Neuronal stem cell (in vitro differentiated cells): ENCODE measurements around the gene PRORP.

Experiments
- DNase-seq: peaks from one replicate; pipeline ENCODE4 v3.0.0-alpha.2; 2013; ENCODE audit warnings: low spot score
- H2AFZ ChIP-seq: one replicate; pipeline ENCODE4 v1.6.1; 2013; ENCODE audit warnings: mild to moderate bottlenecking, low read length, inconsistent platforms
- H2AK5ac ChIP-seq: 2 replicates; pipeline ENCODE4 v1.6.1; 2013; ENCODE audit warnings: low read depth, mild to moderate bottlenecking, inconsistent platforms, low read length, moderate library complexity, mixed read lengths
- H2BK120ac ChIP-seq: 2 replicates; pipeline ENCODE4 v1.6.1; 2013; ENCODE audit warnings: low read depth, mild to moderate bottlenecking, inconsistent platforms, low read length, moderate library complexity, mixed read lengths
- H2BK12ac ChIP-seq: one replicate; pipeline ENCODE4 v1.6.1; 2013; ENCODE audit warnings: low read length, inconsistent platforms
- H2BK15ac ChIP-seq: 2 replicates; pipeline ENCODE4 v1.6.1; 2013; ENCODE audit warnings: mild to moderate bottlenecking, low read length, inconsistent platforms, mixed read lengths
- H2BK5ac ChIP-seq: one replicate; pipeline ENCODE4 v1.6.1; 2013; ENCODE audit warnings: inconsistent platforms, mild to moderate bottlenecking, low read length, moderate library complexity
- H3K14ac ChIP-seq: one replicate; pipeline ENCODE4 v1.6.1; 2013; ENCODE audit warnings: low read length, inconsistent platforms
- H3K18ac ChIP-seq: 2 replicates; pipeline ENCODE4 v1.6.1; 2013; ENCODE audit warnings: low read length, inconsistent platforms
- H3K23ac ChIP-seq: 2 replicates; pipeline ENCODE4 v1.6.1; 2013; ENCODE audit warnings: low read depth, mild to moderate bottlenecking, mixed read lengths, low read length, inconsistent platforms; ENCODE audit not compliant: poor library complexity
- H3K27ac ChIP-seq: replicated peaks from 3 replicates; pipeline ENCODE4 v1.5.1; 2013; ENCODE audit warnings: low read length, inconsistent platforms
- H3K27me3 ChIP-seq, 3 experiments: 2 replicates each; pipeline ENCODE4 v1.6.1; 2013; ENCODE audit warnings: low read length in 3 of 3, mild to moderate bottlenecking in 2 of 3, inconsistent platforms in 1 of 3, low read depth in 1 of 3, mixed read lengths in 1 of 3, moderate library complexity in 1 of 3; ENCODE audit not compliant: control insufficient read depth in 3 of 3, insufficient read depth in 3 of 3
- H3K36me3 ChIP-seq, 2 donors: replicated peaks in 1 of 2; 2 replicates each; pipeline ENCODE4 v1.6.1; 2013; ENCODE audit warnings: low read length in 2 of 2; ENCODE audit not compliant: control insufficient read depth in 2 of 2, insufficient read depth in 2 of 2
- H3K4ac ChIP-seq: 2 replicates; pipeline ENCODE4 v1.6.1; 2013; ENCODE audit warnings: inconsistent platforms, mild to moderate bottlenecking, low read length, moderate library complexity
- H3K4me1 ChIP-seq, 2 donors: 1 replicate in 1 of 2; 2 replicates in 1 of 2; pipeline ENCODE4 v1.6.1; 2013; ENCODE audit warnings: low read length in 2 of 2, low read depth in 1 of 2; ENCODE audit not compliant: control insufficient read depth in 2 of 2, insufficient read depth in 1 of 2
- H3K4me2 ChIP-seq: one replicate; pipeline ENCODE4 v1.6.1; 2013; ENCODE audit warnings: mild to moderate bottlenecking, low read length, inconsistent platforms; ENCODE audit not compliant: insufficient read depth, poor library complexity, severe bottlenecking
- H3K4me3 ChIP-seq, 2 donors: 2 replicates each; pipeline ENCODE4 v1.5.1; 2013; ENCODE audit warnings: low read length in 2 of 2, mild to moderate bottlenecking in 2 of 2, inconsistent platforms in 1 of 2, moderate library complexity in 1 of 2
- H3K79me1 ChIP-seq: one replicate; pipeline ENCODE4 v1.6.1; 2013; ENCODE audit warnings: low read depth, mild to moderate bottlenecking, inconsistent platforms, low read length, moderate library complexity
- H3K9ac ChIP-seq: one replicate; pipeline ENCODE4 v1.6.1; 2013; ENCODE audit warnings: mild to moderate bottlenecking, low read depth, low read length, inconsistent platforms; ENCODE audit not compliant: poor library complexity
- H3K9me3 ChIP-seq, 2 donors: replicated peaks in 1 of 2; 2 replicates each; pipeline versions ENCODE3 to v1.6.1; 2013; ENCODE audit warnings: low read length in 2 of 2, mild to moderate bottlenecking in 2 of 2, inconsistent platforms in 1 of 2, low read depth in 1 of 2, mixed read lengths in 1 of 2, moderate library complexity in 1 of 2; ENCODE audit not compliant: control insufficient read depth in 2 of 2, insufficient read depth in 1 of 2
- H4K8ac ChIP-seq: one replicate; pipeline ENCODE4 v1.6.1; 2013; ENCODE audit warnings: low read depth, mild to moderate bottlenecking, inconsistent platforms, low read length, moderate library complexity
- H4K91ac ChIP-seq: one replicate; pipeline ENCODE4 v1.6.1; 2013; ENCODE audit warnings: low read length, low read depth, mild to moderate bottlenecking, inconsistent platforms; ENCODE audit not compliant: poor library complexity
- WGBS, 2 donors: extraction: QIAGEN DNeasy Blood & Tissue Kit; methylation state at CpG; one replicate each; pipeline ENCODE4 v1.1.7; 2013; ENCODE audit warnings: missing lambda C conversion rate in 2 of 2, mixed read lengths in 1 of 2; ENCODE audit not compliant: insufficient read length in 2 of 2, insufficient replicate concordance in 1 of 2; ENCODE audit errors: extremely low coverage in 2 of 2; 5-methylcytosine and 5-hydroxymethylcytosine counted together

PRORP gene

GRCh38 chr14:35159742-35160409 is 37.5 kb downstream of the PRORP start:
- Histone ChIP-seq H2BK120ac (no peak overlapping the region), H4K91ac (no peak overlapping the region), H3K4ac (no peak overlapping the region), H4K8ac (no peak overlapping the region), H2AK5ac (no peak overlapping the region), H3K27ac (no peak overlapping the region), H3K27me3 (no peaks in the 10 kb centered on the region), H3K23ac (no peak overlapping the region), H3K14ac (no peak overlapping the region), H3K9ac (no peak overlapping the region), H3K36me3 (peaks cover 0 to 20% of the 10 kb centered on the region in 2 donors), H2AFZ (no peak overlapping the region), H3K79me1 (no peaks in the 10 kb centered on the region), H3K9me3 (no peaks in the 10 kb centered on the region), H2BK12ac (no peak overlapping the region), H3K4me1 (peaks cover 2 to 4% of the 10 kb centered on the region in 2 donors), H3K4me2 (no peak overlapping the region), H3K4me3 (no peak overlapping the region), H3K18ac (no peak overlapping the region), H2BK15ac (no peak overlapping the region), H2BK5ac (no peak overlapping the region)
- WGBS, 2 donors, result no CpG with 5 or more reads among the region's 6 CpGs
- DNase-seq, result no peak

- Histone ChIP-seq H3K4ac (no peak overlapping the region), H3K27ac (no peak overlapping the region), H2BK15ac (no peak overlapping the region), H3K36me3 (peaks cover 0 to 20% of the 10 kb centered on the region in 2 donors), H3K4me2 (no peak overlapping the region), H3K9ac (no peak overlapping the region), H4K91ac (no peak overlapping the region), H2BK5ac (no peak overlapping the region), H3K4me1 (no peaks in the 10 kb centered on the region), H3K14ac (no peak overlapping the region), H3K27me3 (no peaks in the 10 kb centered on the region), H2BK12ac (no peak overlapping the region), H2AFZ (no peak overlapping the region), H2AK5ac (no peak overlapping the region), H3K79me1 (no peaks in the 10 kb centered on the region), H2BK120ac (no peak overlapping the region), H3K23ac (no peak overlapping the region), H4K8ac (no peak overlapping the region), H3K18ac (no peak overlapping the region), H3K4me3 (no peak overlapping the region), H3K9me3 (no peaks in the 10 kb centered on the region)
- no peak for DNase-seq
- WGBS, 2 donors, result no CpG with 5 or more reads among the region's 5 CpGs
Measured at GRCh38 chr14:35161231-35161630, 38.9 kb downstream of the PRORP start.

- no peak overlapping the region for H3K9ac ChIP-seq
- no peaks in the 10 kb centered on the region for H3K4me1 ChIP-seq
- no peak overlapping the region for H4K91ac ChIP-seq
- DNase-seq, result no peak
- H2AK5ac ChIP-seq, result no peak overlapping the region
- no peak overlapping the region for H3K4me3 ChIP-seq
- no peak overlapping the region for H3K14ac ChIP-seq
- no peak overlapping the region for H3K23ac ChIP-seq
- no peak overlapping the region for H2BK5ac ChIP-seq
- H3K18ac ChIP-seq, result no peak overlapping the region
- H3K4ac ChIP-seq, result no peak overlapping the region
- H2BK15ac ChIP-seq, result no peak overlapping the region
- H3K4me2 ChIP-seq, result no peak overlapping the region
- H4K8ac ChIP-seq, result no peak overlapping the region
- no peaks in the 10 kb centered on the region for H3K27me3 ChIP-seq
- H3K27ac ChIP-seq, result no peak overlapping the region
- H3K9me3 ChIP-seq, result peaks cover 0 to 6% of the 10 kb centered on the region in 2 donors
- H2BK120ac ChIP-seq, result no peak overlapping the region
- WGBS, 2 donors, result no CpG with 5 or more reads among the region's 1 CpG
- peaks cover 0 to 28% of the 10 kb centered on the region in 2 donors for H3K36me3 ChIP-seq
- H2AFZ ChIP-seq, result no peak overlapping the region
- H2BK12ac ChIP-seq, result no peak overlapping the region
- no peaks in the 10 kb centered on the region for H3K79me1 ChIP-seq
Measured at GRCh38 chr14:35163384-35163783, 41.0 kb downstream of the PRORP start.

- Histone ChIP-seq H2BK15ac (no peak overlapping the region), H3K4me1 (no peaks in the 10 kb centered on the region), H4K91ac (no peak overlapping the region), H3K4me3 (no peak overlapping the region), H3K27ac (no peak overlapping the region), H2AK5ac (no peak overlapping the region), H3K27me3 (no peaks in the 10 kb centered on the region), H2BK120ac (no peak overlapping the region), H3K14ac (no peak overlapping the region), H3K79me1 (no peaks in the 10 kb centered on the region), H3K4me2 (no peak overlapping the region), H3K36me3 (peaks cover 0 to 14% of the 10 kb centered on the region in 2 donors), H3K18ac (no peak overlapping the region), H3K9me3 (peaks cover 0 to 11% of the 10 kb centered on the region in 2 donors), H2BK12ac (no peak overlapping the region), H2BK5ac (no peak overlapping the region), H3K4ac (no peak overlapping the region), H2AFZ (no peak overlapping the region), H3K9ac (no peak overlapping the region), H4K8ac (no peak overlapping the region), H3K23ac (no peak overlapping the region)
- no CpG with 5 or more reads among the region's 5 CpGs for WGBS, 2 donors
- no peak for DNase-seq
Measured at GRCh38 chr14:35164849-35165248, 42.5 kb downstream of the PRORP start.
